ENCODE measurements around the gene OARD1. TPM values are rescaled to one million over a fixed set of nuclear protein-coding genes. Genes with fewer than 3 reads are reported as not detected.

Gene OARD1
- total RNA-seq, 3 donors from 2014 or later, result 17.0 to 26.2 (median 22.3) TPM

GRCh38 chr6:41036601-41037000 lies 35.6 kb downstream of the OARD1 start:
- DNase-seq (ENCODE audit: low spot score in 2 of 2), result no peak
- intact Hi-C loops (cut with DNase I; ENCODE audit: low total_unique reads), result loop anchor here (10.0 kb wide), 1 partner anchor 1892 kb away; no protein-coding TSS in a partner anchor

GRCh38 chr6:41036186-41036585 lies 36.0 kb downstream of the OARD1 start:
- Histone ChIP-seq H3K36me3 (no peaks in the 10 kb centered on the region), H3K27ac (no peak overlapping the region), H3K4me3 (no peak overlapping the region), H3K27me3 (no peaks in the 10 kb centered on the region), H3K9me3 (no peaks in the 10 kb centered on the region), H3K4me1 (no peaks in the 10 kb centered on the region)
- intact Hi-C loops (cut with DNase I; ENCODE audit: low total_unique reads), result loop anchor here (10.0 kb wide), 1 partner anchor 1891 kb away; no protein-coding TSS in a partner anchor
- TF ChIP-seq, protein P1, sequence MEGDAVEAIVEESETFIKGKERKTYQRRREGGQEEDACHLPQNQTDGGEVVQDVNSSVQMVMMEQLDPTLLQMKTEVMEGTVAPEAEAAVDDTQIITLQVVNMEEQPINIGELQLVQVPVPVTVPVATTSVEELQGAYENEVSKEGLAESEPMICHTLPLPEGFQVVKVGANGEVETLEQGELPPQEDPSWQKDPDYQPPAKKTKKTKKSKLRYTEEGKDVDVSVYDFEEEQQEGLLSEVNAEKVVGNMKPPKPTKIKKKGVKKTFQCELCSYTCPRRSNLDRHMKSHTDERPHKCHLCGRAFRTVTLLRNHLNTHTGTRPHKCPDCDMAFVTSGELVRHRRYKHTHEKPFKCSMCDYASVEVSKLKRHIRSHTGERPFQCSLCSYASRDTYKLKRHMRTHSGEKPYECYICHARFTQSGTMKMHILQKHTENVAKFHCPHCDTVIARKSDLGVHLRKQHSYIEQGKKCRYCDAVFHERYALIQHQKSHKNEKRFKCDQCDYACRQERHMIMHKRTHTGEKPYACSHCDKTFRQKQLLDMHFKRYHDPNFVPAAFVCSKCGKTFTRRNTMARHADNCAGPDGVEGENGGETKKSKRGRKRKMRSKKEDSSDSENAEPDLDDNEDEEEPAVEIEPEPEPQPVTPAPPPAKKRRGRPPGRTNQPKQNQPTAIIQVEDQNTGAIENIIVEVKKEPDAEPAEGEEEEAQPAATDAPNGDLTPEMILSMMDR (IDR thresholded peaks at IDR 0.05), result no peak
- DNase-seq (ENCODE audit: low spot score in 2 of 2), result peak in 1 of 2 donors; percentile 33

More at GRCh38 chr6:41036601-41037000, 35.6 kb downstream of the OARD1 start:
- no peaks in the 10 kb centered on the region for H3K4me1 ChIP-seq
- H3K27me3 ChIP-seq, result no peaks in the 10 kb centered on the region
- H3K4me3 ChIP-seq, result no peak overlapping the region
- H3K27ac ChIP-seq, result no peak overlapping the region
- H3K36me3 ChIP-seq, result no peaks in the 10 kb centered on the region
- TF ChIP-seq POLR2AphosphoS5 (IDR thresholded peaks at IDR 0.05) (no peak), POLR2A (IDR thresholded peaks at IDR 0.05) (no peak)
- TF ChIP-seq, protein P1 (IDR thresholded peaks at IDR 0.05), result no peak
- H3K9me3 ChIP-seq, result no peaks in the 10 kb centered on the region

DNA sequence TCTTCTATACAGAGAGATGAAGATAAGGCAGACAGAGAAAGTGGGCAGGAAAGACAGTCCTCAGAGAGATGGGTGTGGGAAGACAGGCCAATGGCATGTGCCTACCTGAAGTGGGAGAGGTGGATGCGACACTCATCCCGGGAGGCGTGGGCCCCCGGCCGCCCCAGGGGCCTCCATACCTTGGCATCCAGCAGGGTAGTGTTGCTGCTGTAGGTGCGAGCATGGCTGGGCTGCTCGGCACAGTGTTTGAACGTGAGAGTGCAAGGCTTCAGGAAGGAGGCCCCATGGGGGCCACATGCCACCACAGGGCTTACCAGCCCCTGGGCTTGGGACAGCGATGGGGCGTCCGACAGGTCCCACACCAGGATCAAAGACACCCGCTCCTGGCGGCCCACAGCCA lies 38.4 kb downstream of the OARD1 start:
- intact Hi-C loops (cut with DNase I; ENCODE audit: low total_unique reads), result loop anchor here (10.0 kb wide), 1 partner anchor 1889 kb away; no protein-coding TSS in a partner anchor
- Histone ChIP-seq H3K9me3 (no peaks in the 10 kb centered on the region), H3K36me3 (no peaks in the 10 kb centered on the region), H3K4me1 (no peaks in the 10 kb centered on the region), H3K4me3 (no peak overlapping the region), H3K27ac (no peak overlapping the region), H3K27me3 (no peaks in the 10 kb centered on the region)
- no peak for DNase-seq (ENCODE audit: low spot score in 2 of 2)
- TF ChIP-seq, protein P1 (IDR thresholded peaks at IDR 0.05), result no peak
- TF ChIP-seq POLR2A (IDR thresholded peaks at IDR 0.05) (no peak), POLR2AphosphoS5 (IDR thresholded peaks at IDR 0.05) (no peak)

DNA sequence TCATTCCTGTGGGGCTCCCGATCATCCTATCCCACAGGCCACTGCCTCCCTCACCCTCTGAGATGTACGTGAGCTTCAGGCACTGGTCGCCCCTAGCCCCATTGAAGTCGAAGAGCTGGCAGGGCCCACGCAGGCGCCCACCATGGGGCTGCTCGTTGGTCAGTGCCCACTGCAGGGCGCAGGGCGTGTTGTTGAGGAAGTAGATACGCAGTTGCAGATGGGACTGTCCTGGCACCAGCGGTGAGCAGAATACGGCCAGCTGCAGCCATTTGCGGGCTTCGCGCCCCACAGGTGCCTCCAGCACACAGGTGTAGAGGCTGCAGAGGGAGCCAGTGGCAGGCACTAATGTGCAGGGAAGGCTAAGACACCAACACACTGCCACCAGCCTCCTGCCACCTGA lies 39.3 kb downstream of the OARD1 start:
- no peak for DNase-seq (ENCODE audit: low spot score in 2 of 2)
- no peaks in the 10 kb centered on the region for H3K9me3 ChIP-seq
- no peaks in the 10 kb centered on the region for H3K4me1 ChIP-seq
- no peak overlapping the region for H3K4me3 ChIP-seq
- no peaks in the 10 kb centered on the region for H3K27me3 ChIP-seq
- intact Hi-C loops (cut with DNase I; ENCODE audit: low total_unique reads), result loop anchor here (10.0 kb wide), 1 partner anchor 1888 kb away; no protein-coding TSS in a partner anchor
- no peak for TF ChIP-seq POLR2A (IDR thresholded peaks at IDR 0.05)
- TF ChIP-seq, protein P1 (IDR thresholded peaks at IDR 0.05), result no peak
- TF ChIP-seq POLR2AphosphoS5 (IDR thresholded peaks at IDR 0.05), result no peak
- H3K27ac ChIP-seq, result no peak overlapping the region
- H3K36me3 ChIP-seq, result no peaks in the 10 kb centered on the region

DNA sequence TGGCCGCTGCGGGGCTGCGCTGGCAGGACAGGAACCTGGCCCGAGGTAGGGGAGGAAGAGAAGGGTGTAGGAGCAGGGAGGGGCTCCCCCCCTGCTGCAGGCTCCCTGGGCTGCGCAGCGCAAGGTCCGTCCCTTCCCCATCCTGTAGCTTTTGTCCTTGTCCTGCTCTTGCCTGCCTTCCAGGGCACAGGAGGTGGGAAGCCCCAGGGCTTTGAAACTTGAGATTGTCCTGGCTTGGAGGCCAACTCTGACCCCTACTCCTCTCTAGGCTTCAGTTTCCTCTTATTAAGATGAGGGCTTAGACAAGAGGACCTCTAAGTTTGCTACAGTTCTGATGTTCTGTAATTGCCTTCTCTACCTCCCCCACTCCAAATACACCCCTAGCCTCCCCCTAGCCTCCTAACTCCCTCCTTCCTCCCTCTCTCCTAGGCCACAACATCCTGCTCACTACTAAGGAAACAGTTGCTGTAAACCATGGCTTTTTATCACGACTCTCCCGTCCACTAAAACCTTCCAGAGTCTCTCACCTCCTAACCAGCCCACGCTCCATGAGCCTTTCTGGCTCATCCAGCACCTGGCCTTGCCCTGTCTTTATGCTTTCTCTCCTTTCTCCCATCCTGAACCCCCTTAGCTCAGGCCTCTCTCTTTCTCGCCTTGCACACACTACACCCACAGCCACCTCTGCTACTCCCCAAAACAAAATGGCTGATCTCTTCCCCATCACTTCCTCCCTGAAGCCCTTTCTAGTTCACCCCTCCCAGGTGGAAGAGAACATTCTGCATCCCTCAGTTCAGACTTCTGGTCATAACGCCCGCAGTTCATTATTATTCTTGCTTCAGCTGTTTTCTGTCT lies 43.4 kb downstream of the OARD1 start:
- Histone ChIP-seq H3K9me3 (no peaks in the 10 kb centered on the region), H3K27me3 (no peaks in the 10 kb centered on the region), H3K4me3 (peak overlapping the region; percentile 49 to 70 (median 59)), H3K4me1 (no peaks in the 10 kb centered on the region), H3K36me3 (no peaks in the 10 kb centered on the region), H3K27ac (peak overlapping the region; percentile 89 to 90)
- DNase-seq (ENCODE audit: low spot score in 2 of 2), result no peak
- TF ChIP-seq POLR2AphosphoS5 (IDR thresholded peaks at IDR 0.05) (no peak), POLR2A (IDR thresholded peaks at IDR 0.05) (no peak)
- TF ChIP-seq, protein P1 (IDR thresholded peaks at IDR 0.05), result no peak
- intact Hi-C loops (cut with DNase I; ENCODE audit: low total_unique reads), result no loop called here

Data from breast epithelium (tissue), 4 donors.